ENCODE measurements around the gene CIAO3. TPM values are rescaled to one million over a fixed set of nuclear protein-coding genes. Genes with fewer than 3 reads are reported as not detected.

CIAO3 gene
- total RNA-seq, 1 experiment from 2014 or later, result 21.9 TPM

- peak; percentile 73 for DNase-seq
- H3K4me3 Mint-ChIP-seq, result peak overlapping the region; percentile 72 to 88
- H3K18ac ChIP-seq (ENCODE audit: insufficient read length, low read depth, low read length), result peak overlapping the region; percentile 60
- no peak overlapping the region for H2AFZ ChIP-seq (ENCODE audit: low read length)
- no peak overlapping the region for H2BK5ac ChIP-seq (ENCODE audit: insufficient read length, low read length)
- H2AK5ac ChIP-seq (ENCODE audit: insufficient read length, low read length), result no peak overlapping the region
- no peak overlapping the region for H4K8ac ChIP-seq (replicated peaks; ENCODE audit: insufficient read length, low read depth, low read length)
- peak overlapping the region; percentile 59 for H3K4me2 ChIP-seq (ENCODE audit: insufficient read depth, insufficient read length, low read length)
- no peak overlapping the region for H4K91ac ChIP-seq (ENCODE audit: insufficient read length, low read depth, low read length)
- no peaks in the 10 kb centered on the region for H3K9me3 Mint-ChIP-seq
- no peak overlapping the region for H3T11ph ChIP-seq (ENCODE audit: low read length)
- no peaks in the 10 kb centered on the region for H3K9me3 ChIP-seq (ENCODE audit: control insufficient read depth, low read depth, low read length)
- H3K79me1 ChIP-seq (ENCODE audit: insufficient read depth, low read depth, low read length, poor library complexity, severe bottlenecking), result no peaks in the 10 kb centered on the region
- peak overlapping the region in 1 of 3 experiments; percentile 79; a peak in 2 of 7 replicates for H3K27ac Mint-ChIP-seq
- peak overlapping the region; percentile 43 for H3K9ac ChIP-seq (ENCODE audit: extremely low read depth, insufficient read length, low read length)
- no peaks in the 10 kb centered on the region for H4K20me1 ChIP-seq (ENCODE audit: control insufficient read depth, insufficient read depth, insufficient read length)
- peaks cover 31% of the 10 kb centered on the region for H3K27me3 Mint-ChIP-seq (ENCODE audit: low read depth)
- no peak overlapping the region for H2BK20ac ChIP-seq (ENCODE audit: low read depth, low read length, poor library complexity, severe bottlenecking)
- H2BK15ac ChIP-seq (ENCODE audit: low read depth, low read length), result no peak overlapping the region
- H2BK120ac ChIP-seq (ENCODE audit: low read depth, low read length, poor library complexity, severe bottlenecking), result no peak overlapping the region
- no peaks in the 10 kb centered on the region for H3K4me1 ChIP-seq (ENCODE audit: insufficient read depth, low read length)
- TF ChIP-seq CTCF (conservative IDR thresholded peaks at IDR 0.05), result peak; percentile 10; the same call in 2 of the 3 replicates
- H3K4me1 Mint-ChIP-seq, result peaks cover 14 to 28% of the 10 kb centered on the region in 2 experiments
- H3K23ac ChIP-seq (ENCODE audit: insufficient read length, low read depth, low read length), result no peak overlapping the region
- no peak overlapping the region for H3K27ac ChIP-seq (ENCODE audit: insufficient read length, low read depth, low read length)
- H2BK12ac ChIP-seq (ENCODE audit: insufficient read length, low read depth, low read length), result no peak overlapping the region
- WGBS (ENCODE audit: extremely low coverage, insufficient read length, low lambda C conversion rate), result no CpG with 5 or more reads among the region's 38 CpGs
- no peak overlapping the region for H3K4ac ChIP-seq (ENCODE audit: low read depth, low read length)
- peaks cover 0 to 5% (median 3%) of the 10 kb centered on the region in 3 experiments; a peak in 1 of 7 replicates for H3K36me3 Mint-ChIP-seq (ENCODE audit: insufficient read depth in 1 of 3, low read depth in 3 of 3)
- no peak overlapping the region for H4K5ac ChIP-seq (ENCODE audit: insufficient read length, low read depth, low read length)
- no peaks in the 10 kb centered on the region for H3K79me2 ChIP-seq (ENCODE audit: insufficient read depth, low read length)
- no peaks in the 10 kb centered on the region; the same call in 1 of the 2 replicates for H3K27me3 ChIP-seq (ENCODE audit: insufficient read depth, low read length)
- H3K14ac ChIP-seq (ENCODE audit: insufficient read depth, low read length), result 0 out of 2 replicates have a peak overlapping the region, but pooled peaks have one; percentile 48
- H3K23me2 ChIP-seq (ENCODE audit: insufficient read length, low read depth, low read length, poor library complexity, severe bottlenecking), result peaks cover 7% of the 10 kb centered on the region
- no peak overlapping the region for H3K56ac ChIP-seq (ENCODE audit: insufficient read length, low read depth, low read length)
These were observed 20.3 kb downstream of the CIAO3 start for GRCh38 chr16:720447-720989.

Measured in H9 (cell line).